HL-60 (cell line): ENCODE measurements around the gene POP4.

Experiments
- DNase-seq, 2 experiments: peaks; one replicate each; pipeline ENCODE4 v3.0.0-alpha.2; 2010 to 2020; ENCODE audit warnings: low read depth in 1 of 2, low spot score in 1 of 2
- H3K27ac ChIP-seq: fragments of 250-450 bp; sonication (Bioruptor Pico); replicated peaks from 2 replicates; pipeline ENCODE4 v1.5.1; 2020; ENCODE audit warnings: mild to moderate bottlenecking, moderate library complexity
- H3K27me3 ChIP-seq: fragments of 250-450 bp; sonication (Bioruptor Pico); 2 replicates; pipeline ENCODE4 v1.5.1; 2021; ENCODE audit warnings: mild to moderate bottlenecking, moderate library complexity; ENCODE audit not compliant: insufficient read depth, poor library complexity, severe bottlenecking
- H3K4me3 ChIP-seq: replicated peaks from 2 replicates; pipeline ENCODE4 v1.5.1; 2011; ENCODE audit warnings: mild to moderate bottlenecking, control low read depth, low read length; ENCODE audit not compliant: insufficient read depth
- GABPA ChIP-seq: IDR thresholded peaks from 2 replicates; pipeline ENCODE4 v1.6.1; 2012; ENCODE audit warnings: low read depth
- POLR2AphosphoS5 ChIP-seq: IDR thresholded peaks from 2 replicates; pipeline ENCODE4 v1.6.1; 2012; ENCODE audit warnings: low read depth
- SPI1 ChIP-seq: IDR thresholded peaks from 2 replicates; pipeline ENCODE4 v1.6.1; 2012; ENCODE audit warnings: low read depth, mild to moderate bottlenecking, borderline replicate concordance
- TF ChIP-seq, protein P1 (sequence below): IDR thresholded peaks from one replicate; pipeline ENCODE4 v1.5.1; 2011; ENCODE audit warnings: low read length, control low read depth, inconsistent platforms; ENCODE audit not compliant: insufficient read depth
- TF ChIP-seq, protein P2 (sequence below): IDR thresholded peaks from 2 replicates; pipeline ENCODE4 v1.6.1; 2012; ENCODE audit warnings: low read depth; ENCODE audit not compliant: insufficient replicate concordance

POP4 gene

DNA sequence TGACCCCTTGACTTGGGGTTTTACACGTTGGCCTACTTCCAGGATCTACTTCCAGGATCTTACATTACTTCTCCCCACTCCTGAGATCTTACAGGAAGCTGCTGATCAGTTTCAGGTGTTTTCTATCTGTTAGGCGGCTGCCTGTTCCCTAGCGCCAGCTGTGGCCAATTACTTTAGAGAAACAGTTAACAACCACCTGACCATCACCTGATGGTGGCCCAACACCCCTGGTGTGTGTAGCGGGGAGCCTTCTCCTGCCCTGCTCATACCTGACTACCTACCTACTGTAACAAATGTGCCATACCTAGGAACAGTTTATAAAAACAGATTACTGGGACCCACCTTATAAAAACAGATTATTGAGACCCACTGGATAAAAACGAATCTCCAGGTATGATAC lies 2.8 kb upstream of the POP4 start:
- H3K27ac ChIP-seq, result no peak overlapping the region
- TF ChIP-seq GABPA, result no peak
- TF ChIP-seq, protein P1, sequence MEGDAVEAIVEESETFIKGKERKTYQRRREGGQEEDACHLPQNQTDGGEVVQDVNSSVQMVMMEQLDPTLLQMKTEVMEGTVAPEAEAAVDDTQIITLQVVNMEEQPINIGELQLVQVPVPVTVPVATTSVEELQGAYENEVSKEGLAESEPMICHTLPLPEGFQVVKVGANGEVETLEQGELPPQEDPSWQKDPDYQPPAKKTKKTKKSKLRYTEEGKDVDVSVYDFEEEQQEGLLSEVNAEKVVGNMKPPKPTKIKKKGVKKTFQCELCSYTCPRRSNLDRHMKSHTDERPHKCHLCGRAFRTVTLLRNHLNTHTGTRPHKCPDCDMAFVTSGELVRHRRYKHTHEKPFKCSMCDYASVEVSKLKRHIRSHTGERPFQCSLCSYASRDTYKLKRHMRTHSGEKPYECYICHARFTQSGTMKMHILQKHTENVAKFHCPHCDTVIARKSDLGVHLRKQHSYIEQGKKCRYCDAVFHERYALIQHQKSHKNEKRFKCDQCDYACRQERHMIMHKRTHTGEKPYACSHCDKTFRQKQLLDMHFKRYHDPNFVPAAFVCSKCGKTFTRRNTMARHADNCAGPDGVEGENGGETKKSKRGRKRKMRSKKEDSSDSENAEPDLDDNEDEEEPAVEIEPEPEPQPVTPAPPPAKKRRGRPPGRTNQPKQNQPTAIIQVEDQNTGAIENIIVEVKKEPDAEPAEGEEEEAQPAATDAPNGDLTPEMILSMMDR, result no peak
- TF ChIP-seq, protein P2, sequence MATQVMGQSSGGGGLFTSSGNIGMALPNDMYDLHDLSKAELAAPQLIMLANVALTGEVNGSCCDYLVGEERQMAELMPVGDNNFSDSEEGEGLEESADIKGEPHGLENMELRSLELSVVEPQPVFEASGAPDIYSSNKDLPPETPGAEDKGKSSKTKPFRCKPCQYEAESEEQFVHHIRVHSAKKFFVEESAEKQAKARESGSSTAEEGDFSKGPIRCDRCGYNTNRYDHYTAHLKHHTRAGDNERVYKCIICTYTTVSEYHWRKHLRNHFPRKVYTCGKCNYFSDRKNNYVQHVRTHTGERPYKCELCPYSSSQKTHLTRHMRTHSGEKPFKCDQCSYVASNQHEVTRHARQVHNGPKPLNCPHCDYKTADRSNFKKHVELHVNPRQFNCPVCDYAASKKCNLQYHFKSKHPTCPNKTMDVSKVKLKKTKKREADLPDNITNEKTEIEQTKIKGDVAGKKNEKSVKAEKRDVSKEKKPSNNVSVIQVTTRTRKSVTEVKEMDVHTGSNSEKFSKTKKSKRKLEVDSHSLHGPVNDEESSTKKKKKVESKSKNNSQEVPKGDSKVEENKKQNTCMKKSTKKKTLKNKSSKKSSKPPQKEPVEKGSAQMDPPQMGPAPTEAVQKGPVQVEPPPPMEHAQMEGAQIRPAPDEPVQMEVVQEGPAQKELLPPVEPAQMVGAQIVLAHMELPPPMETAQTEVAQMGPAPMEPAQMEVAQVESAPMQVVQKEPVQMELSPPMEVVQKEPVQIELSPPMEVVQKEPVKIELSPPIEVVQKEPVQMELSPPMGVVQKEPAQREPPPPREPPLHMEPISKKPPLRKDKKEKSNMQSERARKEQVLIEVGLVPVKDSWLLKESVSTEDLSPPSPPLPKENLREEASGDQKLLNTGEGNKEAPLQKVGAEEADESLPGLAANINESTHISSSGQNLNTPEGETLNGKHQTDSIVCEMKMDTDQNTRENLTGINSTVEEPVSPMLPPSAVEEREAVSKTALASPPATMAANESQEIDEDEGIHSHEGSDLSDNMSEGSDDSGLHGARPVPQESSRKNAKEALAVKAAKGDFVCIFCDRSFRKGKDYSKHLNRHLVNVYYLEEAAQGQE, result no peak
- TF ChIP-seq SPI1, result no peak
- TF ChIP-seq POLR2AphosphoS5, result no peak
- no peak overlapping the region for H3K4me3 ChIP-seq
- H3K27me3 ChIP-seq, result no peaks in the 10 kb centered on the region
- no peak for DNase-seq

DNA sequence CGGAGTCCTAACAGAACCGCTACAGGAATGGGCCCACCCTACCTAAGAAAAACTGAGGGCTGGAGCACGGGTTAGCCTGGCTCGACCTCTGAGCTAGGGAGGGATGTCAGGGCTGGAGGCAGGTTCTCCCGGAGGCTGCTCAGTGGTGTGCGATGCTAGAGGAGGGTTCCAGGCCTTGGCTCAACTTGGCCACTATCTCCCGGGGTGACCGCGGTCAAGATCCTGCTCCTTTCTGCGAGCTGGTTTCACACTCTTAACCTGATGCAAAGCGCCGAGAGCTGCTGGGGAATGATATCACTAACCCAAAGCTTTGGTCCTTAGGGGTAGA lies 301 bp downstream of the POP4 start:
- TF ChIP-seq, protein P1, result no peak
- TF ChIP-seq GABPA (no peak), SPI1 (no peak), POLR2AphosphoS5 (no peak)
- TF ChIP-seq, protein P2, result no peak
- Histone ChIP-seq H3K27me3 (no peaks in the 10 kb centered on the region), H3K4me3 (peak overlapping the region; percentile 99), H3K27ac (peak overlapping the region; percentile 95)
- DNase-seq, result peak in 1 of 2 experiments; percentile 11

DNA sequence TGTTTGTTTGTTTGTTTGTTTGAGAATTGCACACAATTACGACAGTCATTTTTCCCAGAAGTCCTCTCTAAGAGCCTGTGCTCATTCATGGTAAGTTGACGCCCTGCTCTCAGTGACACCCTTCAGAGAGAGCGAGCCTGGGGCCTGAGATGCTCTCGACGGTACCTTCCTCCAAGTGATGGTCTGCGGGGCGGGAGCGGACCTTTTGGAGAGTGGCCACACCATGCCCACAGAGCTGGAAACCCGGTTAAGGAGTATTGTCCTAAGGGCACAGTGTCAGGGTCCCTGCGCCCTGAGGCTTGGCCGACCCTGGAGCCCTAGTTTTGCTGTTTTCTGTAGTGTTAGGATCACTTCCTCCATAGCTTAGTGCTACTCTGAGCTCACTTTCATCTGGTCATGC lies 3.6 kb downstream of the POP4 start:
- H3K27ac ChIP-seq, result no peak overlapping the region
- H3K27me3 ChIP-seq, result no peaks in the 10 kb centered on the region
- no peak for DNase-seq
- TF ChIP-seq, protein P1, result no peak
- TF ChIP-seq GABPA (no peak), SPI1 (no peak), POLR2AphosphoS5 (no peak)
- TF ChIP-seq, protein P2, result no peak
- no peak overlapping the region for H3K4me3 ChIP-seq
